ENCODE data around the gene C4orf51.
"Not testable (repeated sequence)": the region's sequence is repeated elsewhere in the genome, so short reads cannot be mapped to it uniquely, and the experiment has no call there.

- not testable (repeated sequence) for TF ChIP-seq CTCF (conservative IDR thresholded peaks at IDR 0.05; ENCODE audit: low read depth, low read length); EZH2 (IDR thresholded peaks at IDR 0.05; ENCODE audit: borderline replicate concordance, low read depth, low read length, poor library complexity, severe bottlenecking)
Measured at GRCh38 chr4:145640236-145640635, 39.7 kb upstream of the C4orf51 start.
